Measurements from ENCODE around the gene AURKAIP1. TPM values are rescaled to one million over a fixed set of nuclear protein-coding genes. Genes with fewer than 3 reads are reported as not detected.

The AURKAIP1 gene
- total RNA-seq, 1 experiment from 2014 or later = 196 TPM

GRCh38 chr1:1343811-1344421 is 31.1 kb downstream of the AURKAIP1 start:
- H4K5ac ChIP-seq (ENCODE audit: insufficient read length, low read depth, low read length) = no peak overlapping the region
- peaks cover 6 to 15% of the 10 kb centered on the region in 2 experiments for H3K4me1 Mint-ChIP-seq
- peaks cover 3% of the 10 kb centered on the region for H4K20me1 ChIP-seq (ENCODE audit: control insufficient read depth, insufficient read depth, insufficient read length)
- H3K56ac ChIP-seq (ENCODE audit: insufficient read length, low read depth, low read length) = no peak overlapping the region
- no peak overlapping the region for H2BK5ac ChIP-seq (ENCODE audit: insufficient read length, low read length)
- no peak overlapping the region for H2BK15ac ChIP-seq (ENCODE audit: low read depth, low read length)
- no peaks in the 10 kb centered on the region for H3K9me3 ChIP-seq (ENCODE audit: control insufficient read depth, low read depth, low read length)
- peaks cover 9% of the 10 kb centered on the region for H3K23me2 ChIP-seq (ENCODE audit: insufficient read length, low read depth, low read length, poor library complexity, severe bottlenecking)
- H3K9me3 Mint-ChIP-seq = peaks cover 0 to 8% of the 10 kb centered on the region in 2 experiments; a peak in 3 of 5 replicates
- no peak overlapping the region for H3K14ac ChIP-seq (ENCODE audit: insufficient read depth, low read length)
- DNase-seq = no peak
- H3K4me1 ChIP-seq (ENCODE audit: insufficient read depth, low read length) = no peaks in the 10 kb centered on the region; the same call in 1 of the 2 replicates
- H3K4me3 Mint-ChIP-seq = no peak overlapping the region
- no peak overlapping the region for H3K23ac ChIP-seq (ENCODE audit: insufficient read length, low read depth, low read length)
- no peak overlapping the region for H2AK5ac ChIP-seq (ENCODE audit: insufficient read length, low read length)
- peak overlapping the region in 1 of 3 experiments; percentile 52; a peak in 1 of 7 replicates for H3K27ac Mint-ChIP-seq
- no peak overlapping the region for H2BK120ac ChIP-seq (ENCODE audit: low read depth, low read length, poor library complexity, severe bottlenecking)
- no peak overlapping the region for H3K9ac ChIP-seq (ENCODE audit: extremely low read depth, insufficient read length, low read length)
- H2AFZ ChIP-seq (ENCODE audit: low read length) = no peak overlapping the region
- H3K27me3 Mint-ChIP-seq (ENCODE audit: low read depth) = no peaks in the 10 kb centered on the region
- H4K91ac ChIP-seq (ENCODE audit: insufficient read length, low read depth, low read length) = no peak overlapping the region
- no peak overlapping the region for H4K8ac ChIP-seq (replicated peaks; ENCODE audit: insufficient read length, low read depth, low read length)
- no CpG with 5 or more reads among the region's 24 CpGs for WGBS (ENCODE audit: extremely low coverage, insufficient read length, low lambda C conversion rate)
- no peak overlapping the region for H2BK20ac ChIP-seq (ENCODE audit: low read depth, low read length, poor library complexity, severe bottlenecking)
- no peak overlapping the region for H3K4ac ChIP-seq (ENCODE audit: low read depth, low read length)
- H3K79me2 ChIP-seq (ENCODE audit: insufficient read depth, low read length) = peaks cover 3% of the 10 kb centered on the region; the same call in 1 of the 2 replicates
- H3T11ph ChIP-seq (ENCODE audit: low read length) = no peak overlapping the region
- H3K27me3 ChIP-seq (ENCODE audit: insufficient read depth, low read length) = no peaks in the 10 kb centered on the region
- H3K18ac ChIP-seq (ENCODE audit: insufficient read length, low read depth, low read length) = no peak overlapping the region
- H3K79me1 ChIP-seq (ENCODE audit: insufficient read depth, low read depth, low read length, poor library complexity, severe bottlenecking) = peaks cover 13% of the 10 kb centered on the region
- peaks cover 21 to 29% (median 29%) of the 10 kb centered on the region in 3 experiments for H3K36me3 Mint-ChIP-seq (ENCODE audit: insufficient read depth in 1 of 3, low read depth in 3 of 3)
- H3K4me2 ChIP-seq (ENCODE audit: insufficient read depth, insufficient read length, low read length) = no peak overlapping the region
- TF ChIP-seq CTCF (conservative IDR thresholded peaks at IDR 0.05) = no peak
- H3K27ac ChIP-seq (ENCODE audit: insufficient read length, low read depth, low read length) = no peak overlapping the region
- no peak overlapping the region for H2BK12ac ChIP-seq (ENCODE audit: insufficient read length, low read depth, low read length)

All from H9 (cell line).